ENCODE measurements around the gene ACKR4.

GRCh38 chr3:132637590-132637989 is 40.5 kb downstream of the ACKR4 start:
- no peak for TF ChIP-seq CTCF (IDR thresholded peaks at IDR 0.05)
- no peak for TF ChIP-seq USF2 (IDR thresholded peaks at IDR 0.05; ENCODE audit: borderline replicate concordance, low read depth, low read length)
- TF ChIP-seq GABPA (IDR thresholded peaks at IDR 0.05; ENCODE audit: low read depth) = no peak
- no peak for TF ChIP-seq POLR2AphosphoS5 (IDR thresholded peaks at IDR 0.05; ENCODE audit: low read depth, low read length)
- TF ChIP-seq TAF1 (IDR thresholded peaks at IDR 0.05; ENCODE audit: borderline replicate concordance, low read depth, low read length) = no peak
- no peak for TF ChIP-seq PBX3 (IDR thresholded peaks at IDR 0.05)
- TF ChIP-seq YY1 (IDR thresholded peaks at IDR 0.05; ENCODE audit: low read depth) = no peak
